A549 (cell line): ENCODE results near the gene ARMC6.

Experiments used
- JUN ChIP-seq, 2 experiments: fragments of >200 bp; sonication (Bioruptor Twin); formaldehyde crosslinking; IDR thresholded peaks; 2 replicates in 1 of 2; 3 replicates in 1 of 2; pipeline ENCODE4 v1.6.1; 2016 to 2017
- POLR2A ChIP-seq: IDR thresholded peaks from 2 replicates; pipeline ENCODE4 v1.6.1; 2012; ENCODE audit warnings: mild to moderate bottlenecking, low read length
- RCOR1 ChIP-seq: fragments of 150-350 bp; IDR thresholded peaks from 2 replicates; pipeline ENCODE4 v1.6.1; 2014; ENCODE audit warnings: antibody characterized with exemption, low read length, low read depth
- TF ChIP-seq, protein P1 (sequence below): fragments of >200 bp; sonication (Bioruptor Twin); formaldehyde crosslinking; IDR thresholded peaks from 3 replicates; pipeline ENCODE4 v1.5.1; 2016

DNA sequence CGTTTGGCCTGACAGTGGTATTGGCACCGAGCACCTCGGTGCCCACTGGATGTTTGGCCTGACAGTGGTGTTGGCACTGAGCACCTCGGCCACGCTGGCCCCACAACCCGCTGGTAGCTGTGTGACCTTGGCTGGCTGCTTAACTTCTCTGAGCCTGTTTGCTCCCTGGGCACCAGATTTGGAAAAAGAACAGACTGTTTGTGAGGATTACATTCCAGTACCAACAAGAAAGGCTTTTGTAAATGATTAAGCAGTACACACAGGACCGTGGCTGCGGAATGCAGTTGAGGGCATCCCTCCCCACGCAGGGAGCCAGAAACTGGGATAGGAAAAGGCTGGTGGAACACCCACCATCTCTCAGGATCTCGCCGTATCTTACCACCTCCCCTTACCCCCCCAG, 62.3 kb downstream of the ARMC6 start:
- TF ChIP-seq POLR2A: no peak
- TF ChIP-seq, protein P1, sequence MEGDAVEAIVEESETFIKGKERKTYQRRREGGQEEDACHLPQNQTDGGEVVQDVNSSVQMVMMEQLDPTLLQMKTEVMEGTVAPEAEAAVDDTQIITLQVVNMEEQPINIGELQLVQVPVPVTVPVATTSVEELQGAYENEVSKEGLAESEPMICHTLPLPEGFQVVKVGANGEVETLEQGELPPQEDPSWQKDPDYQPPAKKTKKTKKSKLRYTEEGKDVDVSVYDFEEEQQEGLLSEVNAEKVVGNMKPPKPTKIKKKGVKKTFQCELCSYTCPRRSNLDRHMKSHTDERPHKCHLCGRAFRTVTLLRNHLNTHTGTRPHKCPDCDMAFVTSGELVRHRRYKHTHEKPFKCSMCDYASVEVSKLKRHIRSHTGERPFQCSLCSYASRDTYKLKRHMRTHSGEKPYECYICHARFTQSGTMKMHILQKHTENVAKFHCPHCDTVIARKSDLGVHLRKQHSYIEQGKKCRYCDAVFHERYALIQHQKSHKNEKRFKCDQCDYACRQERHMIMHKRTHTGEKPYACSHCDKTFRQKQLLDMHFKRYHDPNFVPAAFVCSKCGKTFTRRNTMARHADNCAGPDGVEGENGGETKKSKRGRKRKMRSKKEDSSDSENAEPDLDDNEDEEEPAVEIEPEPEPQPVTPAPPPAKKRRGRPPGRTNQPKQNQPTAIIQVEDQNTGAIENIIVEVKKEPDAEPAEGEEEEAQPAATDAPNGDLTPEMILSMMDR: no peak
- no peak for TF ChIP-seq JUN (IDR thresholded peaks at IDR 0.05)
- no peak for TF ChIP-seq RCOR1
